ENCODE measurements around the gene ADAMTSL1.

Gene ADAMTSL1

GRCh38 chr9:18936094-18936871, 462.3 kb downstream of the ADAMTSL1 start:
- no peak for DNase-seq (ENCODE audit: low read depth in 2 of 2)

GRCh38 chr9:18939943-18940342, 466.0 kb downstream of the ADAMTSL1 start:
- DNase-seq (ENCODE audit: low read depth in 2 of 2) = no peak

GRCh38 chr9:18941060-18941740, 467.2 kb downstream of the ADAMTSL1 start:
- DNase-seq (ENCODE audit: low read depth in 2 of 2) = no peak

- DNase-seq (ENCODE audit: low read depth in 2 of 2) = no peak
Measured at GRCh38 chr9:18942801-18943200, 468.8 kb downstream of the ADAMTSL1 start.

GRCh38 chr9:18947892-18948339, 474.0 kb downstream of the ADAMTSL1 start:
- no peak for DNase-seq (ENCODE audit: low read depth in 2 of 2)

- DNase-seq (ENCODE audit: low read depth in 2 of 2) = no peak
Measured at GRCh38 chr9:18951936-18952335, 478.0 kb downstream of the ADAMTSL1 start.

GRCh38 chr9:18955626-18956025, 481.7 kb downstream of the ADAMTSL1 start:
- DNase-seq (ENCODE audit: low read depth in 2 of 2) = no peak

Data from stimulated activated CD8-positive, alpha-beta memory T cell treated with anti-CD3 and anti-CD28 coated beads, Interleukin-15, amount 100 ng/mL, for 4 hours (primary cell).